NCI-H146 treated with DMSO at 0.1 percent for 48 hours (cell line): Measurements from ENCODE around the gene RB1.

Source experiments
- DNase-seq: peaks from one replicate; lab custom pipeline; 2025; ENCODE audit not compliant: unreplicated experiment; lab: John Stamatoyannopoulos, UW

Gene RB1

DNA sequence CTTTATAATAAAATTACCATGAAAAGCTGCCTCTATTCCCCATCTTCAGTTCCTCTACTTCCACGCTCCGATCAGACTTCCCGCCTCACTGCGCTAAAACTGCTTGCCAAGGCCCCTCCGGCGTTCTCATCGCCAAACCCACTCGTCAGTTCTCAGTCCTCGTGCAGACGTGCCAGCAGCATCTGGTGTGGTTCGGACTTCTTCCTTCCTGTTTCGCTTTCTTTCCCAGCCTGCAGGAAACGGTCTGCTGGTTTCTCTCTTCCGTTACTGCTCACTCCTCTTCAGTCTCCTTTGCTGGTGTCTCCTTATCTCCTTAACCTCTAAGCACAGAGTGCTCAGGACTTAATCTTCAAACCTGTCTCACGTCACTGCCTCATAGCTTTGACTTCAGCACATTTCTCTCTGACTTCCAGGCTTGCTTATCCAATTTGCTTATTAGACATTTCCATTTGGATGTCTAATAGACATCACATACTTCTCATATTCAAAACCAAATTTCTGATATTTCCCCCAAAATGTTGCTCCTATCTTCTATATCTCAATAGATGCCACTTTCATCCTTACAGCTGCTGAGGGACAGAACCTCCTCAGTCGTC lies 189.0 kb downstream of the RB1 start:
- no peak for DNase-seq

DNA sequence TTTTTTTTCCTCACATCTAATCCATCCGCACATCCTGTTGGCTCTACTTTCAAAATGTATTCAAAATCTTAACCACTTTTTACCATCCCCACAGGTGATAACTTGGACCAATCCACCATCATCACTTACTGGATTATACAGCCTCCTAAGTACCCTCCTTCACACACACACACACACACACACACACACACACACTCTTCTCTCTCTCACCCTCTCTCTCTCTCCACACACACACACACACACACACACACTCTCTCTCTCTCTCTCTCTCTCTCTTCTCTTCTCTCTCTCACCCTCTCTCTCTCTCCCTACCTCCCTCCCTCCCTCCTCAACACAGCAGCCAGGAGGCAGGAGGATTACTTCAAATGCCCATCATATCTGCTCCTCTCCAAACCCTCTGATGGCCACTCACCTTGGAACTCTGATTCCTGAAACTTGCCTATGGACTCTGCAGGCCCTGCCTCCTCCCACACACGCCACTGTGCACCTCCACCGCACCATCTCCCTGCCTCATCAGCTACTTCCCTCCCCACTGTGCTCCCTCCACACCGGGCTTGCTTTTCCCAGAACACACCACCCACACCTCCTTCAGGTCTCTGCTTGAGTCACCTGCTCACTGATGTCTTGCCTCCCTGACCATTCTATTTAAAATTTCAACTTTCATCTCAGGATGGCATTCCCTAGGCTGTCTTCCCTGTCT lies 189.7 kb downstream of the RB1 start:
- no peak for DNase-seq

GRCh38 chr13:48493851-48494250 lies 190.3 kb downstream of the RB1 start:
- DNase-seq, result no peak

DNA sequence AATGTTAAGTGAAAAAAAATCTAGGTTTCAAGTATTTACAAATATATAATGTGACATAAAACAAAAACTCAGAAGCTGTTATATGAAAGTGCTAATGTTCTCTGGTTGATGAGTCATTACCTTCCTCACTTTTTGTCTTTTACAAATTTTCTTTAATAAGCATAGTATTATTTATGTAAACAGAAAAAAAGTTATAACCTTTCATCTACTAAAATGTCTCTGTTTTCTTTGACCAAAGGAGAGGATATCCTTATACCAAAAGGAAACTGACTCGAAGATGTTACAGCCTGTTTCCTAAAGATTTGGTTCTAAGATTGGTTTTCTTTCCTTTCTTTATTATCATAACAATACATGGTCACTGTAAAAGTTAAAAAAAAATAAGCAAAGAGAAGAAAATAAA lies 191.3 kb downstream of the RB1 start:
- no peak for DNase-seq

DNA sequence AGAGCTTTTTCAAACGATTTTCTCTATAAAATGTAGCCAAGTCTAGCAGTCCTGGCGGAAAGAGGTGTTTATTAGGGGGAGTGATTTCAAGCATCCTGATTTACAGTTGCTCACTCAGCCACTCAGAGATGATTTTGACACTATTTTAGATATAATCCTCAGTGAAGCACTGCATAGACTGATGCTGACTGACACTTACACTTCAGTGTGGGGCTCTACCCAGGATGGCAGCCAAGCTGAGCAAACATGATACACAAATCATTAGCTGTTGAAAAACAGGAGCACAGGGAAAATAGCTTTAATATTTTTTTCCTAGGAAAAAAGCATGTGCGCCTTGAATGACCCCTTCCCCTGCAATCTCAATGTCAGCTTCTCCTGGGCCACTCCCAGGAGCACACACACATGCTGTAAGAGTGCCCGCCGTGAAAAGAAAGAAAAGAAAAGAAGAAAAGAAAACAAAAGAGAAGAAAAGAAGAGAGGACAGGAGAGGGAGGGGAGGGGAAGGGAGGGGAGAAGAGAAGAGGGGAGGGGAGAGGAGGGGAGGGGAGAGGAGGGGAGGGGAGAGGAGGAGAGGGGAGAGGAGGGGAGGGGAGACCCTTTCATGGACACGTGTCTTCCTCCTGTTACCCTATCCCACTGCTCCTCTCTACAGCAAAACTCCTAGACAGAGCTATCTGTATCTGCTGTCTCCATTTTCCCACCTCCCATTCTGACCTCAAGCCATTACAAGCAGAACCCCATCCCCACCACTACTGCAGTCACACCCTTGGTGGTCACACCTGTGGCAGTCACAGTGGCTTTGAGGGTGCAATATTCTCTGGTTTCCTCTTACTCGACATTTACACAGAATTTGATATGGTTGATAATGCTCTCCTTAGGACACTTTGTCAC lies 193.0 kb downstream of the RB1 start:
- DNase-seq, result no peak

GRCh38 chr13:48497669-48498068 lies 194.1 kb downstream of the RB1 start:
- DNase-seq, result no peak

DNA sequence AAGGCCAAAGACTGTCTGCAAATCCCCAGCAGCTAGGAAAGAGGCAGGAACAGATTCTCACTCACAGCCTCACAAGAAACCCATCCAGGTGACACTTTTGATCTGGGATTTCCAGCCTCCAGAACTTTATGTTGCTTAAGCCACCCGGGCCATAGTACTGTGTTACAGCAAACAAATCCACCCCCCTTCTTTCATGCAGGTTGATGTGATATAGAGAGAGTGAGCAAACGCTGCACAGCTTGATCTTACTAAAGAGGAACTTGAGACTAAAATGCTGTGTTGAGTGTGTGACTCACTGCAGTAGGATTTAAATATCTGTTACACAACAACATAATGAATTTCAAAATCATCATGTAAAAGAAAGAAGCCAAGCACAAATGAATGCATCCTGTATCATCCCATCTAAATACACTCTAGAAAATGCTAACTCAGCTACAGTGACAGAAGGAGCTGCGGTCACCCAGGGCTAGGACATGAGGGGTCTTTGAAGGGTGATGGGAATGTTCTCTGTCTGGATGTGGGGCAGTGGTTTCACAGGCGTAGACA lies 197.2 kb downstream of the RB1 start:
- DNase-seq, result no peak

GRCh38 chr13:48501705-48502104 lies 198.2 kb downstream of the RB1 start:
- no peak for DNase-seq

- no peak for DNase-seq
These were observed 199.2 kb downstream of the RB1 start for GRCh38 chr13:48502601-48503319.

DNA sequence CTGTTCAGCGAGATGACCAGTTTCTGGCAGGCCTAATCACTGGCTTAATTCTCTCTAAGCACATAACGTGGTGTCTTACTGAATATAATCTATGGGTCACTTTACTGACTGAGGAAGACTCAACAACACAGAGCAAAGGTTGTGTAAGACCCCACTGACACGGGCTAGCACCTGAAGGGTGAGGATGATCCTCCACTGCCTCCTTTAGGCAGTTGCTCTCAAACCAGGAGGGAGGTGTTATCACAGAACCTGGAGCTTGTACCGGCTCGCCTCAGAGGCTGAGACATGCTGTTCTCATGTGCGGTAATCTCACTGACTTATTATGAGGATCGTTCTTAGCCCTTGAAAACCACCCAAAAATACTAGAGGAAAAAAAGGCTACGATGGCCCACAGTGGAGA lies 201.1 kb downstream of the RB1 start:
- no peak for DNase-seq

DNA sequence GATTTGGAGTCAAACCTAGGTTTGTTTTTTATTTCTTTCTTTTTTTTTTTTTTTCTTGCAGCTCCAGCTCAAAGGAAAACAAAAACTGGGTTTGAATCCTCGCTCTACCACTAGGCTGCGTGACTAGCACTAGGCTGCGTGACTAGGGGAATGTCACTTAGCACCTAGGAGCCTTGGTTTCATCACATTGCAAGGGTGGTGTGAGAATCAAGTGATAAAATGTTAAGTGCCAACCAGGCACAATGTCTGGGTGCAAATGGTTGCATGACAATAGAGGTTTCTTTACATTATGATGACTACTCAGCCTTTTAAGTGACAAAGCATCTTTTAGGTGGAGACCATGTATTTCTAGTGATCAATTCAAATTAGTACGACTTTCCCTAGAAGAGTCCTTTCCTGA lies 201.5 kb downstream of the RB1 start:
- DNase-seq, result no peak

DNA sequence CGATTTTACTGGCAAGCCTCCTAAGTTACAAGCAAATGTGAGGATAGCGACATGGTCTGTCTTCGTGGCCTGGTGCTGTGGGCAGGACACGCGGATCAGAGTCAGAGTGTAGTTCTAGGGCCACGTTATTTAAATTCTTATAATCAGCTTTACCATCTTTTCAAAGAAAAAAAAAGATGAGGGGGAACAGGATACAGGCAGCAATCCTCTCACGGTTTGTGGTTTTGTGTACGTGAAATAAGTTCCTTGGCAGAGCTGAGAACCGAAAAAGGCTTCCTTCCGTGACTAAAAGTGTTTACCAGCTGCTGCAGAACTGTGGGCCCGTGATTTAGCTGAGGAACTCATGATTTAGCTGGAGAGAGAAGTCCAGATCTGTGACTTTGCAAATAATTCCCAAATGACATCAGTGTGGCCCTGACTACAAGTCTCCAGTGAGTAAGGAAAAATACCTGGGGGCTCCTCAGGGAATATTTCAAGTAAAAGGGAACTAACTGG lies 202.1 kb downstream of the RB1 start:
- no peak for DNase-seq

DNA sequence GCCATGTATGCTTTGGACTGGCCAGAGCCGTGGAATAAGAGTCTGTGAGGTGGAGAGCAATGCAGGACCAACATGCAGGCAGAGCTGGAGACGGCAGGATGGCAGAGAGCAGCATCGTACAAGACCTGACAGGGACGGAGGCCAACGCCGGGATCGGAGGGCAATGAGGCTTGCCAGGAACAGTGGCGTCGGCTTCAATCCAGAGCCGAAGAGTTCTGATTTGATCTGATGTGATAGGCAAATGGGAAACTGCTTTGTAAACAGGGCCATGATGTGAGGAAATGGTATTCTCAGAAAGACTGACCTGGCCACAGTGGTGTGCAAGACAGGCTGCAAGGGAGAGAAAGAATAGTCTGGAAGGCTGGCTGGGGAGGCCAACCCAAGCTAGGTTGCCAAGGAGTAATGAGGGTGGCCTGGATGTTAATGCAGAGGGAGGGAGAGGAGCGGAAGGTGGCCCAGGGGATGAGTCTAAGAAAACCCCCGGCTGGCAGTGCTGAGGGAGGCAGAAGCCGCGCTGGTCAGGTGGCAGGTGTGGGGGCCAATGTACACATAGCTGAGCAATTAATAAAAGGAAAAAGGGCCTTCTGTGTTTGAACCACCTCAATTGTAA lies 202.6 kb downstream of the RB1 start:
- peak; percentile 82 for DNase-seq

DNA sequence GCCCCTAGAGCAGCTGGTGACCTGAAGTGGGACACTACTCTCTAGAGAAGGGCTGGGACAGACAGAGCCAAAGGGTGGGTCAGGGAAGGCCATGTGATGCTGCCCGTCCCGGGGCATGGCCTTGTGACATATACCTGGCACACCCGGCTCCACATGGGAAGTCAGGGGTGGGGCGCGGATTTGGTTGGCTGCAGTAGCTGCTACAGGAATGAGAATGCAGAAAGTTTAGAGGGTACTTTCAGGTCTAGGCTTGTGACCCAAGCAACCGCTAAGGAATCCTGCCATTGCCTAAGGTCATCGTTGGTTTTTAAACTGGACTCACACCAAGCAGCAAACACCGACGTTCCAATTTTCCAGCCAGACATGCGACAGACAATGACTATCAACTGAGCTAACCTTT lies 203.5 kb downstream of the RB1 start:
- DNase-seq, result no peak

- no peak for DNase-seq
These were observed 204.5 kb downstream of the RB1 start for GRCh38 chr13:48508011-48508410.

DNA sequence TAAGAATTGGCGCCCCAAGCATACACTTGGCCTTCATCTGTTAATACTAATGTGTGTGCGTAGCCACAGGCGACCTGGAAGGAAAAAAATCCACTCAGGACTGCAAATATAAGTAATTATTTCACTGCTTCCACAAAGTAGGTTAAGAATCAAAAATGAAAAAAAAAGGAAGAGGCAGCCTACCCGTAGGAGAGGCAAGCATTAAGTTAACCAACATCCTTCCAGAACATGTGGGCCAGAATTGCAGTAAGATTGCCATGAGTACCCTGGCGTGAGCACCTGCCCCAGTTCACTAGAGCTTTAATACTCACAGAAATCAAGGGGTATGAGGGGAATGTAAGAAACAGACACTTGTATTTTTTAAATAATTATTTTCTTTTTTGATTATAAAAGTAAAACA lies 207.1 kb downstream of the RB1 start:
- no peak for DNase-seq

DNA sequence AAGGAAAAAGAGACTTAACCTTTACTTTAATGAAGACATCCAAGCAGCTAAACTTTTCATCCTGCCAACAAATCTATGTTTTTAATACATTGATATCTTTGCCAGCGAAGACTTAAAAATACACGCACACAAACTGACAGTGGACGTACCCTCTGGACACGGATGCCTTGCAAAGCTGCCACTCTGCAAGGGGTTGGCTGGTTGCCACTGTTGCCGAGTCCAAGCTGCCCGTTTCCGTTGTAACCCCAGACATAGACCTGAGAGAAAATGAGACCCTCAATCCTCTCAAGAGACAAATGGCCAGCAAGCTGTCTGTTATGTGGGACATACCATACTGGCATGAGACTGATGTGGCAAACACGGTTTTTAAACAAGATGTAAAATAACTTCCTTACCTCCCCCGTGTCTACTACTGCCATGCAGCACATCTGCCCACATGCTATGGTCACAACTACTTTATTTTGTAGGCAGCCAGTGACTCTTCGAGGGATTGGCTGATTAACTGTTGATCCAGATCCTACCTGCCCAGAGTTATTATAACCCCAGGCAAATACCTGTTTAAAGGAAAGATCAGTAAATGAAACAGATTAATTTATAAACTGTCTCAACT lies 208.2 kb downstream of the RB1 start:
- no peak for DNase-seq

- no peak for DNase-seq
These were observed 211.2 kb downstream of the RB1 start for GRCh38 chr13:48514793-48515192.

DNA sequence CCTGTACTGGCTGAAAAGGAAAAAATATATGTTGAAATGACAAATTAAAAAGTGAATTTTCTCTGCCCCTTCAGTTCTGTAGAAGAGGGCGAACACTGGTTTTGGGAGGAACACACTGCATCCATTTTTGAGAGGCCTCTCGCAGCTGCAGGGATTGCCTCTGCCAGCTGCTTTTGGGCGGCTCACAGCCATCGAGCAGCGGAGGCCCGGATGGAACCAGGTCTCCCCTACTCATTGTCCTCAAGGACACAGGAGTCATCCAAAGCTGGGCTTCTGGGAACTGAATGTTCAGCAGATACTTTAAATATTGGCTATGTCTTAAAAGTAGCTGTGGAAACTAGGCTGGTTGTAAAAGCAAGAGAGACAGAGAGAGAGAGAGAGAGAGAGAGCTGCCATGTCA lies 212.2 kb downstream of the RB1 start:
- no peak for DNase-seq

DNA sequence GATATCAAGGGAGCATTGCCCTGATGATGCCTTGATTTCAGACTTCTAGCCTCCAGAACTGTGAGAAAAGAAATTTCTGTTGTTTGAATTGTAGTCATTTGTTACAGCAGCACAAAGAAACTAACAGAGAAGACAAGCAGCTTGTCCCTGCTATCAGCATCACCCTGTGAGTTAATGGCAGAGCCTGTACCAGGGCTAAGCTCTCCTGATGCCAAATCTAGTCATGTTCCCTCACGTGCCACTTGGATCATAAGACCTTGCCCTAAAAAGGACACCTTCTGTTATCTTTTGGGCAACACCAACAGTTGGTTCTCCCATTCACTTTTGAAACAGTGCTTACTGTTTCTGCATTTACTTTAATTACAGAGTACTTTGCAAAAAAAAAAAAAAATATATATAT lies 214.5 kb downstream of the RB1 start:
- DNase-seq, result no peak
